HTR-8/SVneo (cell line): ENCODE data around the gene IGF2.
A peak's percentile ranks its signal among the peaks of the same experiment; 100 is the strongest.

Experiments
- DNase-seq: peaks from one replicate; pipeline ENCODE4 v3.0.0; 2011; ENCODE audit warnings: low spot score, mixed read lengths; ENCODE audit not compliant: insufficient read length
- FAIRE-seq: peaks from 2 replicates; lab custom pipeline; 2011; peaks lifted over from hg19 to GRCh38; lab: Jason Lieb, UNC

IGF2 gene

DNA sequence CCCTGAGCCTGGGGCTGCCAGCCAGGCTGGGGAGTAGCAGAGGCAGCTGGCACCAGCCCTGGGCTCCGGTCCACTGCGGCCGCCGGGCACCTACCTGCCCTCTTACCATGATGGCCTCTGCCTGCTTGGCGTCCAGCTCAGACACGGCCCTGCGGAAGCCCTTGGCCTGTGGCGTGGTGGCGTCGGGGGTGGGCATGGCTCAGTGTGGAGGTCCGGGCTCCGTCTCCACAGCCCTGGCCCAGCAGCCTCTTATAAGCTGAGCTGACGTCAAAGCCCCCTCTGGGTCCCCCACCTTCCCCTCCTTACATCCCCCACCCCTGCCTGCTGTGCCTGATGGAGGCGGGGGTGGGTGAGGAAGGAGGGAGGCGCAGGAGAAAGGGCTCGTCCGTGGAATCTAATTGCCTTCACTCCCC, 32.4 kb upstream of the IGF2 start, which contains the start of gene TH:
Gene TH, minus strand, starts transcription at position 225 of the 413 bp plus-strand sequence. Its CDS starts 29 bp downstream, at position 196.
- no peak for DNase-seq
- no peak for FAIRE-seq

DNA sequence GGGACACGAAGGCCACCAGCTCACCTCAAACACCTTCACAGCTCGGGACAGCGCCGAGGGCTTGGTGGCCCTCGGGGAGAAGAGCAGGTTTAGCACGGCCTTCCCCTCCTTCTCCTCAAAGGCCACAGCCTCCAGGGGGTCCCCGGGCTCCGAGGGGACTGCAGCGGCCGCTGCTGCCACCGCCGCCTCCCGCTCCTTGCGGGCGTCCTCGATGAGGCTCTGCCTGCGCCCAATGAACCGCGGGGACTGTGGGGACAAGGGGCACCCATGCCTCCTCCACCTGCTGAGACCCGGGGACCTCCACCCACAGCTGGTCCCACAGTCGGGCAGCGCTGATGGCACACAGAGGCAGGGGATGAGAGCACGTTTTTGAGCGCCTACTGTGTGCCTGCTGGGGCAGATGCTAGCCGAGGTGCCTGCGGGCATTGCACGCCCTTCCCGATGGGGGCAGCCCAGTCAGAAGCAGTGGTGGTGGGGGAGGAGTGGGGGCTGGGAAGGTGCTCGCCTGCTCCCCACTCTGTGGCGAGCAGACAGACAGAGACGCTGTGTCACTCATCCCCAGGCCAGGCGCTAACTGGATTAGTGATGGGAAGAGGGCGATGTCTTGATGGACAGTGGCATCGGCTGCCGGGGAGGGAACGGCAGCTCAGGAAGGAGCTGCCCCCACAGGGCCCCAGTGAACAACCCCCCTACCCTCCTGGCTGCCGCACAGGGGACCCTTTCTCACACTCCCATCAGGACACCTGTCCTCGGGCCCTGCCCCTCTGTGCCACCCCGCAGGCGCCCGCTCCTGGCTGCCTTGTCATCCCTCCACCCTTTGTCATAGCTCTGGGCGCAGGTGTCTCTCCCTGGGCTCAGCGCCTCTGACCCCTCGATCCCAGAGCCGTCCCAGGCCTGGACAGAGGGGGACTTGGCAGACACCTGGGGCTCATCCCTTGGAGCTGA, 30.7 kb upstream of the IGF2 start:
- FAIRE-seq (no peak), DNase-seq (no peak)

DNA sequence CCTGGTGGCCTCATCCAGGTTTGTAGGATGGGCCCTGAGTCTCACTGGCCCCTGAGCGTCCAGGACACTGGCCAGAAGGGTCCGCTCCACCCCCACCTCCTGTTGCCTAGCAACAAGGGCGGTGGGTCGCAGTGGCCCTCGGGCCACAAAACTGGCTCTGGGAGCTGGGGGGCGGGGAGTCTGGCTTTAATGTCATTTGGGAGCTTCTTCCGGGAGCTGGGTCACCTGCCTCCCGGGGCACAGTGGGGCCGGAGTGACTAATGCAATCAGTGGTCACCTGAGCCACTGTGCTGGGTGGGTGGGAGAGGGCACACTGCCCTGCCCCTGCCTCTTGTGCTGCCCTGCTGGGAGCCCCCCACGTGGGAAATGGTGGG, 29.8 kb upstream of the IGF2 start:
- DNase-seq = no peak
- no peak for FAIRE-seq

GRCh38 chr11:2168286-2169004, 29.3 kb upstream of the IGF2 start:
- FAIRE-seq = no peak
- no peak for DNase-seq

- FAIRE-seq (no peak), DNase-seq (no peak)
Observed at GRCh38 chr11:2167141-2168045, 28.2 kb upstream of the IGF2 start.

DNA sequence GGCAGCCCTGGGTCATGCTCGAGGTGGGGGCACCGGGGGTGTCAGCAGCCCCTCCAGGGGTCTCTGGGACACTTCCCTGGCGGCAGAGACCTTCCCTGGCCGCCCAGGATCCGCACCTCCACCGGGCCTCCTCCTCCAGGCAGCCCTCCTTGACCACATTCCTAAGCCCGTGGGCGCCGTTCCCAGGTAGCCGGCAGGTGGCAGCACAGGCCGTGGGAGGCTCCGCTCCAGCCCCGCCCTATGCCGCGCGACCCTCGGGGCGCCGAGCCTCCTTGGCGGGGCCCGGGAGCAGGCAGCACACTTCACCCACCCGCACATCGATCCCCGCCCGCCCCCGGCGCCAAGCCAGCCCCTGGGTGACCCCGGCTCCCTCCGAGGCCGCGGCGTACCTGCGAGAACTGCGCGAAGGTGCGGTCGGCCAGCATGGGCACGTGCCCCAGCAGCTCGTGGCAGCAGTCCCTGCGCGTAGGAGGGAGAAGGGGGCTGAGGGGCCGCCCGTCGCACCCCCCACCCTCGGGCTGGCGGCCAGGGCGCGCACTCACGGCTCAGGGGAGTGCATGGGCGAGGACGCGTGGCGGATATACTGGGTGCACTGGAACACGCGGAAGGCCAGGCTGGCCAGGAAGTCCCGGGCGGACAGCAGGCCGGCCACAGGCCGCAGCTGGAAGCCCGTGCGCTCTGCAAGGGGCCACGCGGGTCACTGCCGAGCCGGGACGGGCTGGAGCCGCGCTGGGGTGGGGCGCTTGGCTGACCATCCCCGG, 27.1 kb upstream of the IGF2 start:
- no peak for FAIRE-seq
- no peak for DNase-seq

DNA sequence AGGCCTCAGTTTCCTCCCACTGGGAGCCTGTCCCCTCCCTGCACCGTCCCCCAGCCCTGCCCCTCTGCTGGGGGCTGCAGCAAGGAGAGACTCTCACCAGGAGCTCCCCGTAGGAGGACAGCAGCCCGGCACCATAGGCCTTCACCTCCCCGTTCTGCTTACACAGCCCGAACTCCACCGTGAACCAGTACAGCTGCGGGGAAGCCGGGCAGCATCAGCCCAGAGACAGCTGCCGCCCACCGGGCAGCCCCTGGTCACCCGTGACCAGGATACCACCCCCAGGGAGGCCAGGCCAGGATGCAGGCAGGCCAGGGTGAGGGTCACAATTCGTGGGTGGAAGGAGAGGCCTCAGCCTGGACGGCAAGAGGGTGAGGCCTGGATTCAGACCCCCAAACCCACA, 26.4 kb upstream of the IGF2 start:
- DNase-seq (no peak), FAIRE-seq (no peak)

DNA sequence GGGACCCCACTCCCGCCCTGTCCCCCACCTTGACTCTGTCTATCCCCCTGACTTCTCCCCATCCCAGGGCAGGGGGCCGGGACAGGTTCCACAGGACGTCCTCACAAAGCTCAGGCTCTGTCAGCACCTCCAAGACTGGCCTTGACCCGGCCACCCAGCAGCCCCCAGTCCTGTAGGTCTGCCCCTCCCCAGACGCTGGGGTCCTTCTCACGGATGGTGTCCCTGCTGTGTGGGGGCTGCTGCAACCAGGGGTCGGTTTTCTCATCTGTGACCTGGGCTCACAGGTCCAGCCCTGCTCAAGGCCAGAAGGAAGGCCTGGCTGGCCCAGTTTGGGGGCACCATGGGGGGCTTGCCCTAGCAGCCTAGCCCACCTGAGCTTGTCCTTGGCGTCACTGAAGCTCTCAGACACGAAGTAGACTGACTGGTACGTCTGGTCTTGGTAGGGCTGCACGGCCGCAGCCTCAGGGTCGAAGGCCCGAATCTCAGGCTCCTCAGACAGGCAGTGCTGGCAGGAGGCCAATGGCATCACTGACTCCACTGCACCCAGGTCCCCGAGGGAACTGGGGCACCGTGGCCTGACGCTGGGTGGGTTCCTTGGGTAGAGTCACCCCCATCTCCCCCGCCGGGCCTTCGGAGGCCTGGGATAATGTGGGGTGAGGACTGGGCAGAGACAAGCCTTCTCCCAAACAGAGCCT, 25.8 kb upstream of the IGF2 start:
- DNase-seq (no peak), FAIRE-seq (no peak)

- FAIRE-seq (no peak), DNase-seq (no peak)
Observed at GRCh38 chr11:2164081-2164480, 24.9 kb upstream of the IGF2 start.

DNA sequence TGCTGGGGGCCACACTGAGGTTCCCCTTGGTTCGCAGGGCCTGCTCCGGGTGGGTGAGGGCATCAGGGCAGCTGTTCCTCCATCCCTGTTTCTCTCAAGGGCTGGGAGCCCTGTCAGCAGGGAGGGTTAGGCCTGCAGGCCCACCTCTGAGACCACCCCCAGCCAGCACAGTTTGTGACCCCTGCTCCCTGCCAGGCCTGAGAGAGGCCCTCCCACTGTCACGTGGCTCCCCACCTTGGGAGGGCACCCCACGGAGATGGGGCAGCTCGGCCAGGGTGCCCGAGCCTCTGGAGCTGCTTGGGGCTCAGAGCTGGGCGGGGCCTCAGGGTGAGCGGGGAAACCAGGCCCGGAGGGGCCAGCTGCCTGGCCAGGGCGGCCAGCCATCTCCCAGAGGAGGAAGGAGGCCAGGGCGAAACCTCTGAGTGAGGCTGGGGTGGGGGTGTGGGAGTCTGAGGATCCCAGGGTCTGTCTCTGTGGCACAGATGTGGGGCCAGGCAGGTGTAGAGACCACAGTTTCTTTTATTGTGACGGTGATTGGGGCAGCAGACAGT, 24.3 kb upstream of the IGF2 start:
- FAIRE-seq (no peak), DNase-seq (no peak)

- no peak for DNase-seq
- FAIRE-seq = no peak
Observed at GRCh38 chr11:2160736-2161259, 21.6 kb upstream of the IGF2 start, which contains the start of gene INS. Gene INS, minus strand, starts transcription at chr11:2161209. Its CDS starts 238 bp downstream, at chr11:2160971.

DNA sequence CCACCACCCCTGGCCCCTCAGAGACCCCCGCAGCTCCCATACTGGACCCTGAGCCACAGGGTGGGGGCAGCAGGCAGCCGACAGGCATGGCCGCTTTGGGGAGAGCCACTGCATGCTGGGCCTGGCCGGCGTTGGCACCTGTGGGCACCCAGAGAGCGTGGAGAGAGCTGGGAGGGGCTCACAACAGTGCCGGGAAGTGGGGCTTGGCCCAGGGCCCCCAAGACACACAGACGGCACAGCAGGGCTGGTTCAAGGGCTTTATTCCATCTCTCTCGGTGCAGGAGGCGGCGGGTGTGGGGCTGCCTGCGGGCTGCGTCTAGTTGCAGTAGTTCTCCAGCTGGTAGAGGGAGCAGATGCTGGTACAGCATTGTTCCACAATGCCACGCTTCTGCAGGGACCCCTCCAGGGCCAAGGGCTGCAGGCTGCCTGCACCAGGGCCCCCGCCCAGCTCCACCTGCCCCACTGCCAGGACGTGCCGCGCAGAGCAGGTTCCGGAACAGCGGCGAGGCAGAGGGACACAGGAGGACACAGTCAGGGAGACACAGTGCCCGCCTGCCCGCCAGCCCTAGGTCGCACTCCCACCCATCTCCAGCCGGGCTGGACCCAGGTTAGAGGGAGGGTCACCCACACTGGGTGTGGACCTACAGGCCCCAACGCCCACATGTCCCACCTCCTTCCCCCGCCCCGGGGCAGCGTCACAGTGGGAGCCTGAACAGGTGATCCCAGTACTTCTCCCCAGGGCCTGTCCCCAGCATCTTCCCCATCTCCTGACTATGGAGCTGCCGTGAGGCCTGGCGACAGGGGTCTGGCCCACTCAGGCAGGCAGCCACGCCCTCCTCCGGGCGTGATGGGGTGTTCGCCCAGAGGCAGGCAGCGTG, 20.6 kb upstream of the IGF2 start:
- DNase-seq = no peak
- FAIRE-seq = no peak

DNA sequence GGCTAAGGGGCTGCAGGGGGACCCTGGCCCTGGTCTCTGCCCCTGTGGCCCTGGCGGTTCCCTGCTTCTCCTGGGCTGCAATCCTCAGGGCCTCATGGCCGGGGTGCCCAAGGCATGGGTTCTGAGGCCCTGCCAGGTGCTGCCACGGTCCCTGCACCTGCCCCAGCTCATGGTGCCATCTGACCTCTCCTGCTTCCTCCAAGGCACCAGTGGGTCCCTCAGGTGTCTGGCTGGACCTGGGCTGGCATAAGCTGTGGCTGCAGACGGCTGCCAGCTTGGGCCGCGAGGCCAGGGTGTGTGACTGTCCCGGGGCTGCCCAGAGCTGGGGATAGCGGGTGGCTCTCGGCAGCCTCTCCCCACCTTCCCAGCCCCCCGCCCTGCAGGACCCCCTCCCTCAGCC, 19.8 kb upstream of the IGF2 start:
- FAIRE-seq (no peak), DNase-seq (no peak)

- DNase-seq (no peak), FAIRE-seq (no peak)
Observed at GRCh38 chr11:2158296-2158737, 19.1 kb upstream of the IGF2 start.

DNA sequence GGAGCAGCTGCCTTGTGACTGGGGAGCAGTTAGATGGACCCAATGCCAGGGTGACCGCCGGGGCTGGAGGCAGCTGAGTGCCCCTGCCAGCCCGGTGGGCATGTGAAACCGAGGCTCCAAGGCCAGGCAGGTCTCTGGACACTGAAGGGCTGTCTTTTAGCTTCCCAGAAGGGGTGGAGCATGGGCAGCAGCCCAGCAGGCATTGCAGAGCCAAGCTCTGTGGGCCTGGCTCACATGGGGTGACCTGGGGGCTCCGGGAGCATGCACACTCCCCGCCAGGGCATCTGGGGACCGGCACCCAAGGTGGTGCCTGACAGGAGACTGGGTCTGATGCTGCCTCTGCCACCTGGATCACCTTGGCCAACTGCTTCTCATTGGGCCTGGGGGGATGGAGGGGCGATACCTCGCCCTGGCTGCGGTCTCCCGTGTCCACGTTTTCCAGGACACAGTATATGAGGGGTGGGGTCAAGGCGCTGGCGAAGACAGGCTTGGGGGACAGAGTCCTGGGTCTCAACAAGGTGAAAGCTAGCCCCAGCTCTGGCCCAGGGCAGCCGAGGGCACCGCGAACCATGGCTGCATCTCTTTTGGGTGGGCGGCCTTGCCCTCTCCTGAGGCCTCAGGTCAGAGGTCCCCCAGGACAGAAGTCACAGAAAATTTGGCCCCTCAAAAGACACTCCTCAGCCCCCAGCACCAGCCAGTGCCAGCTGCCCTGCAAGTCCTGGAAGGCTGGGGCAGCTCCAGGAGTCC, 18.3 kb upstream of the IGF2 start:
- FAIRE-seq = no peak
- no peak for DNase-seq

GRCh38 chr11:2156416-2157182, 17.4 kb upstream of the IGF2 start:
- FAIRE-seq (peak; percentile 89), DNase-seq (peak; percentile 85)
